ENCODE results near the gene IRF2BP1.
"Not testable (repeated sequence)": the region's sequence is repeated elsewhere in the genome, so short reads cannot be mapped to it uniquely, and the experiment has no call there.

IRF2BP1 gene

GRCh38 chr19:45881082-45881908, 4.6 kb downstream of the IRF2BP1 start:
- no peak for DNase-seq

- no peak for DNase-seq
These were observed 6.0 kb downstream of the IRF2BP1 start for GRCh38 chr19:45879971-45880370.

GRCh38 chr19:45879055-45879454, 6.9 kb downstream of the IRF2BP1 start:
- no peak for DNase-seq

- DNase-seq: no peak
These were observed 7.7 kb downstream of the IRF2BP1 start for GRCh38 chr19:45878043-45878794.

- DNase-seq: no peak
These were observed 9.3 kb downstream of the IRF2BP1 start for GRCh38 chr19:45876411-45877197.

GRCh38 chr19:45876161-45876410, 9.9 kb downstream of the IRF2BP1 start:
- no peak for DNase-seq

GRCh38 chr19:45874620-45874966, 11.3 kb downstream of the IRF2BP1 start:
- no peak for DNase-seq

GRCh38 chr19:45873219-45873772, 12.6 kb downstream of the IRF2BP1 start:
- DNase-seq: no peak

- DNase-seq: no peak
These were observed 13.6 kb downstream of the IRF2BP1 start for GRCh38 chr19:45872095-45872919.

- no peak for DNase-seq
These were observed 15.1 kb downstream of the IRF2BP1 start for GRCh38 chr19:45870798-45871197.

- DNase-seq: not testable (repeated sequence)
These were observed 18.7 kb downstream of the IRF2BP1 start for GRCh38 chr19:45867241-45867640.

- DNase-seq: no peak
These were observed 19.4 kb downstream of the IRF2BP1 start for GRCh38 chr19:45866400-45867176.

- no peak for DNase-seq
These were observed 20.5 kb downstream of the IRF2BP1 start for GRCh38 chr19:45865269-45865948.

GRCh38 chr19:45864629-45865082, 21.3 kb downstream of the IRF2BP1 start:
- DNase-seq: no peak

- no peak for DNase-seq
These were observed 21.9 kb downstream of the IRF2BP1 start, which contains the start of gene FOXA3 for GRCh38 chr19:45863840-45864628. Gene FOXA3, plus strand, starts transcription at chr19:45864326. Its CDS starts 131 bp downstream, at chr19:45864457.

- no peak for DNase-seq
These were observed 22.6 kb downstream of the IRF2BP1 start for GRCh38 chr19:45863335-45863839.

GRCh38 chr19:45862564-45863334, 23.2 kb downstream of the IRF2BP1 start, which contains the start of gene SYMPK:
Gene SYMPK, minus strand, starts transcription at chr19:45863147. Its CDS starts 8,652 bp downstream, at chr19:45854495.
- peak; percentile 92 for DNase-seq

- DNase-seq: no peak
These were observed 23.7 kb downstream of the IRF2BP1 start for GRCh38 chr19:45862271-45862563.

Measured in NCI-H1092 (cell line).